NT2/D1 (cell line): ENCODE measurements around the gene LAPTM5.

Experiments used
- DNase-seq: peaks from one replicate; pipeline ENCODE4 v3.0.0-alpha.2; 2011; ENCODE audit warnings: low read depth, low spot score
- H3K27me3 ChIP-seq: 2 replicates; pipeline ENCODE4 v1.6.0; 2011; ENCODE audit warnings: mild to moderate bottlenecking; ENCODE audit not compliant: insufficient read length, insufficient read depth
- H3K36me3 ChIP-seq: 2 replicates; pipeline ENCODE4 v1.6.1; 2011; ENCODE audit warnings: mild to moderate bottlenecking, low read length, mixed read lengths; ENCODE audit not compliant: insufficient read depth, insufficient read length
- H3K4me1 ChIP-seq: 2 replicates; pipeline ENCODE4 v1.5.1; 2011; ENCODE audit not compliant: insufficient read depth, insufficient read length
- H3K4me3 ChIP-seq: 2 replicates; pipeline ENCODE4 v1.5.1; 2011; ENCODE audit warnings: low read depth; ENCODE audit not compliant: insufficient read length
- H3K9ac ChIP-seq: 2 replicates; pipeline ENCODE4 v1.6.0; 2011; ENCODE audit warnings: low read depth; ENCODE audit not compliant: insufficient read length
- H3K9me3 ChIP-seq: 2 replicates; pipeline ENCODE4 v1.5.1; 2011; ENCODE audit warnings: mild to moderate bottlenecking, low read length; ENCODE audit not compliant: insufficient read depth
- SUZ12 ChIP-seq: IDR thresholded peaks from 2 replicates; pipeline ENCODE4 v1.6.1; 2011; ENCODE audit not compliant: insufficient read length, insufficient read depth; ENCODE audit errors: extremely low read depth
- YY1 ChIP-seq: IDR thresholded peaks from 2 replicates; pipeline ENCODE4 v1.6.1; 2011; ENCODE audit not compliant: insufficient read length, insufficient read depth
- ZNF274 ChIP-seq: IDR thresholded peaks from 2 replicates; pipeline ENCODE4 v1.6.1; 2011; ENCODE audit warnings: mild to moderate bottlenecking, low read depth, low read length

The LAPTM5 gene

GRCh38 chr1:30749691-30750583, 7.6 kb downstream of the LAPTM5 start:
- no peak for DNase-seq
- TF ChIP-seq ZNF274, result no peak
- no peak for TF ChIP-seq YY1
- TF ChIP-seq SUZ12, result no peak
- Histone ChIP-seq H3K9me3 (no peaks in the 10 kb centered on the region), H3K9ac (no peak overlapping the region), H3K4me3 (no peak overlapping the region), H3K27me3 (no peaks in the 10 kb centered on the region), H3K4me1 (peaks cover 35% of the 10 kb centered on the region), H3K36me3 (no peaks in the 10 kb centered on the region)

- TF ChIP-seq SUZ12, result no peak
- TF ChIP-seq YY1, result no peak
- TF ChIP-seq ZNF274, result no peak
- Histone ChIP-seq H3K9ac (no peak overlapping the region), H3K4me3 (no peak overlapping the region), H3K9me3 (no peaks in the 10 kb centered on the region), H3K4me1 (peaks cover 35% of the 10 kb centered on the region), H3K27me3 (no peaks in the 10 kb centered on the region), H3K36me3 (no peaks in the 10 kb centered on the region)
- DNase-seq, result no peak
These were observed 8.7 kb downstream of the LAPTM5 start for GRCh38 chr1:30748699-30749401.

- Histone ChIP-seq H3K9me3 (no peaks in the 10 kb centered on the region), H3K4me3 (no peak overlapping the region), H3K4me1 (peaks cover 35% of the 10 kb centered on the region), H3K27me3 (no peaks in the 10 kb centered on the region), H3K9ac (no peak overlapping the region), H3K36me3 (no peaks in the 10 kb centered on the region)
- no peak for TF ChIP-seq ZNF274
- no peak for TF ChIP-seq SUZ12
- no peak for TF ChIP-seq YY1
- no peak for DNase-seq
These were observed 9.4 kb downstream of the LAPTM5 start for GRCh38 chr1:30748098-30748698.

GRCh38 chr1:30747033-30748008, 10.3 kb downstream of the LAPTM5 start:
- Histone ChIP-seq H3K9ac (no peak overlapping the region), H3K9me3 (no peaks in the 10 kb centered on the region), H3K4me3 (no peak overlapping the region), H3K4me1 (peaks cover 33% of the 10 kb centered on the region), H3K27me3 (no peaks in the 10 kb centered on the region), H3K36me3 (no peaks in the 10 kb centered on the region)
- DNase-seq, result no peak
- TF ChIP-seq SUZ12, result no peak
- no peak for TF ChIP-seq ZNF274
- no peak for TF ChIP-seq YY1

- Histone ChIP-seq H3K27me3 (no peaks in the 10 kb centered on the region), H3K9me3 (no peaks in the 10 kb centered on the region), H3K4me3 (no peak overlapping the region), H3K36me3 (no peaks in the 10 kb centered on the region), H3K9ac (no peak overlapping the region), H3K4me1 (peaks cover 29% of the 10 kb centered on the region)
- no peak for TF ChIP-seq YY1
- no peak for TF ChIP-seq SUZ12
- TF ChIP-seq ZNF274, result no peak
- DNase-seq, result no peak
These were observed 11.2 kb downstream of the LAPTM5 start for GRCh38 chr1:30746212-30747032.

- Histone ChIP-seq H3K27me3 (no peaks in the 10 kb centered on the region), H3K4me1 (peaks cover 27% of the 10 kb centered on the region), H3K9ac (no peak overlapping the region), H3K36me3 (no peaks in the 10 kb centered on the region), H3K9me3 (no peaks in the 10 kb centered on the region), H3K4me3 (no peak overlapping the region)
- no peak for DNase-seq
- no peak for TF ChIP-seq YY1
- no peak for TF ChIP-seq ZNF274
- no peak for TF ChIP-seq SUZ12
These were observed 11.8 kb downstream of the LAPTM5 start for GRCh38 chr1:30745834-30746208.
